Memory B cell (primary cell): ENCODE results near the gene DIABLO.
"Not testable (repeated sequence)": the region's sequence is repeated elsewhere in the genome, so short reads cannot be mapped to it uniquely, and the experiment has no call there.

ENCODE experiments used
- ATAC-seq: fragments of 150-1000 bp; cut with Tn5 transposase; 2 replicates; pipeline ENCODE4 v1.10.0; 2021; ENCODE audit warnings: low read depth, mild to moderate bottlenecking, moderate library complexity
- DNase-seq, 2 donors: peaks; one replicate each; pipeline ENCODE4 v3.0.0; 2022; ENCODE audit warnings: low spot score in 2 of 2
- H3K27ac Mint-ChIP-seq: one replicate; pipeline ENCODE4 v1.8.0; 2022; ENCODE audit warnings: mild to moderate bottlenecking, moderate library complexity, mixed read lengths
- H3K27me3 Mint-ChIP-seq: one replicate; pipeline ENCODE4 v1.8.0; 2022; ENCODE audit warnings: mixed read lengths
- H3K36me3 Mint-ChIP-seq: one replicate; pipeline ENCODE4 v1.8.0; 2022; ENCODE audit warnings: mild to moderate bottlenecking, mixed read lengths
- H3K4me1 Mint-ChIP-seq: one replicate; pipeline ENCODE4 v1.8.0; 2022; ENCODE audit warnings: mixed read lengths
- H3K4me3 Mint-ChIP-seq: one replicate; pipeline ENCODE4 v1.8.0; 2022; ENCODE audit warnings: mild to moderate bottlenecking, moderate library complexity, mixed read lengths
- H3K9me3 Mint-ChIP-seq: one replicate; pipeline ENCODE4 v1.8.0; 2022; ENCODE audit warnings: mixed read lengths

The DIABLO gene

DNA sequence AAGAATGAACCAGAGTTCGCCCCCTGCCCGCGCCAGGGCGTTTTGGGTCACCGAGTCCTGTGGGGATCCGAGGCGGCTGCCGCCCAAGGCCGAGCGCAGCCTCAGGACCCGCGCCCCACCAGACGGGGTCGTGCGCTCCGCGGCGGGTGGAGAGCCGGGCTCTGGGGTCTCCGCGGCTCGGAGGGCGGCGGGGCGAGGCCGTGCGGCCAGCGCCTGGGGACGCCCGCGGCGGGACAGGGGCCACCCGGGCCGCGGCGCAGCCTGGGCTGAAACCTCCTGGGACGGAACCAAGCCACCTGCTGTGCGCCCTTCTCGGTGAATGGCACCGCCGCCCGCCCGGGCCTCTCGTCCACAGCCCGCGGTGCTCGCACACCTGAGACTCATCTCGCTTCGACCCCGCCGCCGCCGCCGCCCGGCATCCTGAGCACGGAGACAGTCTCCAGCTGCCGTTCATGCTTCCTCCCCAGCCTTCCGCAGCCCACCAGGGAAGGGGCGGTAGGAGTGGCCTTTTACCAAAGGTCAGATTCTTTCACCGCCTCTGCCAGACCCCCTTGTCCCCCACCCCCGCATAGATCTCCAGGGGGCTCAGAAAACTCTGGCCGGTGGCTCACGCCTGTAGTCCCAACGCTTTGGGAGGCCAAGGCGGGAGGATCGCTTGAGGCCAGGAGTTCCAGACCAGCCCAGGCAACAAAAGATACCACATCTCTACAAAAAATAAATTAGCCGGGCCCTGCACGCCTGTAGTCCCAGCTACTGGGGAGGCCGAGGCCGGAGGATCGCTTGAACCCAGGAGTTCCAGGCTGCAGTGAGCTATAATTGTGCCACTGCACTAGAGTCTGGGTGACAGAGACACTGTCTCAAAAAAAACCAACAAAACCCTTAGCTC is 21.4 kb downstream of the DIABLO start:
- Mint-ChIP-seq H3K27ac (no peak overlapping the region), H3K4me3 (peak overlapping the region; percentile 57), H3K4me1 (peaks cover 7% of the 10 kb centered on the region), H3K36me3 (peaks cover 13% of the 10 kb centered on the region), H3K9me3 (no peaks in the 10 kb centered on the region), H3K27me3 (peaks cover 14% of the 10 kb centered on the region)
- ATAC-seq (peak; percentile 41), DNase-seq (no peak)

DNA sequence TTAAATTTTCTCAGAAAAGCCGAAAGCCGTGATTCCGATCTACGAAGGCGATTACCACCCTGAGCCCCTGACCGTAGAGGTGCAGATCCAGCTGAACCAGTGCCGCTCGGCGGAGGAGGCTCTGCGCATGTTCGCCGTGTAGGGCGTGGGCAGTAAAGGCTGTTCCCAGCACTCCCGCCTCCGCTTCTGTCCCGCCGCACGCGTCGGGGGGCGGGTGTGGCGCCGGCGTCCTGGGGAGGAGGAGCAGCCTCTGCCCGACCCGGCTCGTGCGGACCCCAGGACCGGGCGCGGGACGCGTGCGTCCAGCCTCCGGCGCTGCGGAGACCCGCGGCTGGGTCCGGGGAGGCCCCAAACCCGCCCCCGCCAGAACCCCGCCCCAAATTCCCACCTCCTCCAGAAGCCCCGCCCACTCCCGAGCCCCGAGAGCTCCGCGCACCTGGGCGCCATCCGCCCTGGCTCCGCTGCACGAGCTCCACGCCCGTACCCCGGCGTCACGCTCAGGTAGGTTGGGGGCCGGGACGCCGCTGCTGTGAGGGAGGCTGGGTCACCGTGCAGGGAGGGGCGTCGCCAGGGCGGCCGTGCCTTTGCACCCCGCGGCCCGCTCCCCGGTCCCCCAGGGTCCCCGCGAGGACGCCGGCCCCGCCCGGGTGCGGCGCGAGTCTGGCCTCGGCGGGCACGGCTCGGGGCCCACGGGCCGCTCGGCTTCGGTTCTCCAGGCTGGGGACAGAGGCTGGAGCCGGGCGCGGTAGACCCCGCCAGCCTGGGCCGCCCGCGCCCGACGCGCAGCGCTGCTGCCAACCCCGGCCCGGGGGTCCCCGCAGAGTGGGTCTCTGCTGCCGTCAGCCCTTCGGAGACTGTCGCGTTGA is 22.3 kb downstream of the DIABLO start, which contains the start of gene B3GNT4:
B3GNT4 (plus strand) TSS at position 409 of the 866 bp plus-strand sequence. CDS start 910 bp downstream, outside the sequence.
- H3K4me3 Mint-ChIP-seq, result peak within 1 kb of the TSS; percentile 79
- H3K9me3 Mint-ChIP-seq, result no peaks in the 10 kb centered on the region
- peaks cover 14% of the 10 kb centered on the region for H3K27me3 Mint-ChIP-seq
- H3K27ac Mint-ChIP-seq, result no peak within 1 kb of the TSS
- peaks cover 7% of the 10 kb centered on the region for H3K4me1 Mint-ChIP-seq
- peaks cover 11% of the 10 kb centered on the region for H3K36me3 Mint-ChIP-seq
- ATAC-seq (peak; percentile 52), DNase-seq (peak; percentile 38 to 55)

DNA sequence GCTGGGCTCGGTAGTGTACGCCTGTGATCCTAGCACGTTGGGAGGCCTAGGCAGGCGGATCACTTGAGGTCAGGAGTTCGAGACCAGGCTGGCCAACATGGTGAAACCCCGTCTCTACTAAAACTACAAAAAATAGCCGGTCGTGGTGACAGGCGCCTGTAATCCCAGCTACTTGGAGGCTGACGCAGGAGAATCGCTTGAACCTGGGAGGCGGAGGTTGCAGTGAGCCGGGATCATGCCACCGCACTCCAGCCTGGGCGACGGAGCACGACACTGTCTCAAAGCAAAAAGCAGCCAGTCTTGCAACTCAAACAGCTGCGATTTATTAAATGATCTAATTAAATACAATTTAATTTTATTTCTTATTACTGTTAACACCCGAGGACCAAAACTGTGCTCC is 23.0 kb downstream of the DIABLO start:
- H3K4me1 Mint-ChIP-seq, DNase-seq, H3K9me3 Mint-ChIP-seq, ATAC-seq, H3K36me3 Mint-ChIP-seq, H3K27ac Mint-ChIP-seq: not testable (repeated sequence)
- Mint-ChIP-seq H3K4me3 (peak overlapping the region; percentile 79), H3K27me3 (peaks cover 16% of the 10 kb centered on the region)

DNA sequence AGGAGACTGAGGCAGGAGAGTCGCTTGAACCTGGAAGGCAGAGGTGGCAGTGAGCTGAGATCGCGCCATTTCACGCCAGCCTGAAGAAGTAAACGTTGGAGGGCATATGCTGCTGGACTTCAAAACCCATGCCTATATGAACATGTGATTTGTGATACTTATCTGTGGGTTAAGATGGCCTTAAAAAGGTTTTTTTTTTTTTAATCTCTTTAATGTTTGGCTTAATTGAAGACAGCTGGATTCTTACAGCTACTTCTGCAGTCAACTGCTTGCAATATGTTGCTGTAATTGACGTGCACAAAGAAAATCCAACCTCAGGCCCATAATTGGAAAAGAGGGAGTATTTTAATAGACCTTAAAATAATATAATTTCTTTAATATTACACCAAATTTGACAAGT is 23.8 kb downstream of the DIABLO start:
- peaks cover 7% of the 10 kb centered on the region for H3K4me1 Mint-ChIP-seq
- H3K27me3 Mint-ChIP-seq, result peaks cover 18% of the 10 kb centered on the region
- no peak overlapping the region for H3K27ac Mint-ChIP-seq
- ATAC-seq, result no peak
- DNase-seq, result no peak
- no peaks in the 10 kb centered on the region for H3K36me3 Mint-ChIP-seq
- no peaks in the 10 kb centered on the region for H3K9me3 Mint-ChIP-seq
- no peak overlapping the region for H3K4me3 Mint-ChIP-seq

DNA sequence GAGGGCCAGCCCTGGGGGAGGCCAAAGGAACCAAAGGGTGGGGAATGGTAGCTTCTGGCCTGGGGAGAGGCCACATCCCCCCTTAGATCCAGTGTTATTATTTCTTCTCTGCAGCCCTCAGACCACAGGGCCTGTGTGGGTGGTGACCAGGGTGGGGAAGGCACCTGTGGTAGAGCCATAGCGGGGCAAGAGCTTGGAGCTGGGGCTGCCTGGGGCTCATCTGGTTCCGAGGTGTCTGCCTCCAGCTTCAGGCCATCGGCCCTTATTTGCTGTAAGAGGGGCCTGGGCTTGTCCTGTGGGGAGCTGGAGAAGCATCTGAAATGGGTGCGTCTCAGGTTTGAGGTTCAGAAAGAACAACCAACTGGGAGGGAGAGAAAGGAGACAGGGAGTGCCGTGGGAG is 24.5 kb downstream of the DIABLO start:
- Mint-ChIP-seq H3K27ac (no peak overlapping the region), H3K4me1 (peaks cover 7% of the 10 kb centered on the region), H3K4me3 (no peak overlapping the region), H3K9me3 (no peaks in the 10 kb centered on the region), H3K36me3 (no peaks in the 10 kb centered on the region), H3K27me3 (peaks cover 20% of the 10 kb centered on the region)
- DNase-seq, result no peak
- no peak for ATAC-seq

DNA sequence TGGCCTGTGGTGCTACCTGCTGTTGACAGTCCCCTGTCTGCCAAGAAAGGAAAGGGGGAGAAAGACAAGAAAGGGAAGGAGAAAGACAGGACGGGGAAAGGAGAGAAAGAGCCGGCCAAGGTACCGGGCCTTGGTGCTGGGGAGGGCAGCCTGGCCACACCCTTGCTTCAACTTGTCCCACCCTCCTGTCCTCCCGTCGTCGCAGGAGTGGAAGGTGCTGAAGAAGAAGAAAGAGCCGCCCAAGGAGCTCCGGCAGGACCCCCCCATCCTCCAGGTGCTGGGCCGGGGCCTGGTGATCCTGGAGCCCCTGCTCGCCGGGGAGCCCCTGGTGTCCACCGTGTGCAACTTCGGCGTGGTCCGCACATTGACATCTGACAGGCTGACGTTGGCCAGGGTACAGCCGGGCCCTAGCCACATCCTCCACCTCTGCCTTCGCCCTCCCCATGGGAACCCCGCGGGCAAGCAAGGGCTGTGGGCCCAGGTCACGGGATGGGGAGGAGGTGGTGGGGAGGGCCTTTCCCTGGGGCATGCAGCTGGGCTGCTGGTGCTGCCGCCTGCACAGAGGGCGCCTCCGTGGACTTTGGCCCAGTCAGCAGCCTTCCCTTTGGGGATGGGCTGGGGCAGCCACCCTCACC is 25.2 kb downstream of the DIABLO start:
- no peak overlapping the region for H3K4me3 Mint-ChIP-seq
- peaks cover 20% of the 10 kb centered on the region for H3K27me3 Mint-ChIP-seq
- DNase-seq (no peak), ATAC-seq (no peak)
- H3K4me1 Mint-ChIP-seq, result peaks cover 7% of the 10 kb centered on the region
- no peak overlapping the region for H3K27ac Mint-ChIP-seq
- H3K36me3 Mint-ChIP-seq, result peaks cover 1% of the 10 kb centered on the region
- peaks cover 1% of the 10 kb centered on the region for H3K9me3 Mint-ChIP-seq

DNA sequence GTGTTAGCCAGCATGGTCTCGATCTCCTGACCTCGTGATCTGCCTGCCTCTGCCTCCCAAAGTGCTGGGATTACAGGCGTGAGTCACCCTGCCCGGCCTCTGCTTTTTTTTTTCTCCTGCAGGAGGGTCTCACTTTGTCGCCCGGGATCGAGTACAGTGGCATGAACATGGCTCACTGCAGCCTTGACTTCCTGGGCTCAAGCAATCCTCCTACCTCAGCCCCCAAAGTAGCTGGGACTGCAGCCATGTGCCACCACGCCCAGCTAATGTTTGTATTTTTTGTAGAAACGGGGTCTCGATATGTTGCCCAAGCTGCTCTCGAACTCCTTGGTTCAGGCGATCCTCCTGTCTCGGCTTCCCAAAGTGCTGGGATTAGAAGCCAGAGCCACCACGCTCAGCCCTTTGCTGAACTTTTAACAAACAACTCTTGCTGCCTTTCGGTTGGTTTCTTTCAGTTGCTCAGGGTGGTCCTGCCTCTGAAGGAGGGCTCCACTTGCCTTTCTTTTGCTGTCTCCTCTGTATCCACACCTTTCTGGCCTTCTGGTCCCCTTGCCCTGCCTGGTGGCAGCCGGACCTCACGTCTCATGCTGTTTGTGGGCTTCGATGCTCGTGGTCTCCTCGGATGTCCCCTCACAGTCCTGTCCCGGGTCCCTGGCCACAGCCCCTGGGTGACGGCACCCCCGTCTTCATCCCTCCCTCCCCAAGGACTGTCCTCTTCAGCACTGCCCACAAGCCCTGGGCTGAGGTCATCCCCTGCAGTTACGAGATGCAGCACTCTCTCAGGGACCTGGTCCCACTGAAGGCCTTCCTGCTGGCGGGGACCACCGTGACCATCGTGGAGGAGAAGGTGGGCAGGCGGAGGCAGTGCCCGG is 26.1 kb downstream of the DIABLO start:
- Mint-ChIP-seq H3K27ac (no peak overlapping the region), H3K9me3 (peaks cover 6% of the 10 kb centered on the region), H3K36me3 (peaks cover 3% of the 10 kb centered on the region), H3K4me1 (peaks cover 3% of the 10 kb centered on the region), H3K27me3 (peaks cover 17% of the 10 kb centered on the region), H3K4me3 (no peak overlapping the region)
- DNase-seq (no peak), ATAC-seq (no peak)

DNA sequence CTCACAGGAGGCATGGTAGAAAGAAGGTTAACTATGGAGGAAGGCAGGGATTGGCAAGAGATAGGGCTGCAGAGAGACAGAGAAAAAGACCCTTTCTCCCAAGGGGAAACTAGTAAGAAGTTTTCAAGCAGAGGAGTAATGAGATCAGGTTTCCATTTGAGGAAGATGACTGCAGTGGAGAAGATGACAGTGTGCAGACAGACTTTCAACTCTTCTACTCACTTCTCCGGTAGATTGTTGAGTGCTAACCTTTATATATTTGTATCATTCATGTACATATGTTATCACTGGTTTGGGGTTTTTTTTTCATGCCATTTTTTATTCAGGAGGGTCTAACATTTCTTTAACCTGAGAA is 28.3 kb downstream of the DIABLO start:
- no peaks in the 10 kb centered on the region for H3K4me1 Mint-ChIP-seq
- peaks cover 3% of the 10 kb centered on the region for H3K36me3 Mint-ChIP-seq
- H3K9me3 Mint-ChIP-seq, result peaks cover 6% of the 10 kb centered on the region
- H3K4me3 Mint-ChIP-seq, result no peak overlapping the region
- DNase-seq (no peak), ATAC-seq (no peak)
- peaks cover 18% of the 10 kb centered on the region for H3K27me3 Mint-ChIP-seq
- H3K27ac Mint-ChIP-seq, result no peak overlapping the region

DNA sequence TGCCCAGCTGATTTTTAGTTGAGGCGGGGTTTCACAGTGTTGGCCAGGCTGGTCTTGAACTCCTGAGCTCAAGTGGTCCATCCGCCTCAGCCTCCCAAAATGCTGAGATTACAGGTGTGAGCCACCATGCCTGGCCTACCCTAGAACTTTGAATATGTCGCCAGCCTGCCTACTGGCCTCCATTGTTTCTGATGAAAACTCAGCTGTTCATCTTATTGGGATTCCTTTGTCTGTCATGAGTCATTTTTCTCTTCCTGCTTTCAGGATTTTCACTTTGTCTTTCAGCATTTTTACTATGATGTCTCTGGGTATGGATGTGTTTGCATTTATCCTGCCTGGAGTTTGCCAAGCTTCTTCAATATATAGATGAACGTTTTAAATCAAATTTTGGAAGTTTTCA is 30.4 kb downstream of the DIABLO start:
- peaks cover 3% of the 10 kb centered on the region for H3K36me3 Mint-ChIP-seq
- H3K4me3 Mint-ChIP-seq, result no peak overlapping the region
- no peak overlapping the region for H3K27ac Mint-ChIP-seq
- peaks cover 6% of the 10 kb centered on the region for H3K9me3 Mint-ChIP-seq
- ATAC-seq (no peak), DNase-seq (no peak)
- peaks cover 19% of the 10 kb centered on the region for H3K27me3 Mint-ChIP-seq
- H3K4me1 Mint-ChIP-seq, result no peaks in the 10 kb centered on the region

DNA sequence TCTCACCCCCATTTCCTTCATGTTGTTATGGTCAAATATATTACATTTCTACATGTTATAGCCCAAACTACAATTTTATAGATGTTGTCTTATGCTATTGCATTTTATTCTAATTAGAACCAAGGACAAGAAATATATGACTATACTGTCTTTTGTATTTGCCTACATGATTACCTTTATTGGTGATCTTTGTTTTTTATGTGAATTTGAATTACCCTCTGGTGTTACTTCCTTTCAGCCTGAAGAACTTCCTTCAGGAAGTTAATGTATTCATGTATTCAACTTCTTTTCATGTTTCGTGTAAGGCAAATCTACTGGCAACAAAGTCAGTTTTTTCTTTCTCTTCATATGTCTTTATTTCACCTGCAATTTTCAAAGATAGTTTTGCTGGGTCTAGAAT is 31.0 kb downstream of the DIABLO start:
- H3K27me3 Mint-ChIP-seq, result peaks cover 15% of the 10 kb centered on the region
- peaks cover 3% of the 10 kb centered on the region for H3K36me3 Mint-ChIP-seq
- ATAC-seq, result no peak
- no peak for DNase-seq
- no peak overlapping the region for H3K27ac Mint-ChIP-seq
- peaks cover 6% of the 10 kb centered on the region for H3K9me3 Mint-ChIP-seq
- H3K4me1 Mint-ChIP-seq, result no peaks in the 10 kb centered on the region
- H3K4me3 Mint-ChIP-seq, result no peak overlapping the region

DNA sequence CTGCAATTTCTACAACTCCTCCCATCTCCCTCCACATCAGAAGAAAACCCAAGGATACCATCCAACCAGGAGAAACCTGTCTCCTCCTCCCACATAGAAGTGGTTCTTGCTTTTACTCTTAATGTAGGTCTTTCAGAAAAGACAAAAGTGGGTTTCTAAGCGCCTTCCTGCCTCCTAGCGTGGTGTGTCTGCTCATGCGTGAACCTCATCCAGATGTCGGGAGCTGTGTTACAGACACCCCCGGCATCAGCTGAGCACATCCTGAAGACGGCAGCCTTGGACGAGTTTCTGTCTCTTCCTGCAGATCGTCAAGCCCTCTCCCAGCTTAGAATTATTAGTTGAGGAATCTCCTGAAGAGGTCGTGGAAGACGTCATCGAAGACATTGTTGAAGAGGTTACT is 33.4 kb downstream of the DIABLO start:
- H3K4me1 Mint-ChIP-seq, result no peaks in the 10 kb centered on the region
- no peak overlapping the region for H3K4me3 Mint-ChIP-seq
- H3K27ac Mint-ChIP-seq, result no peak overlapping the region
- H3K9me3 Mint-ChIP-seq, result peaks cover 6% of the 10 kb centered on the region
- DNase-seq, result no peak
- ATAC-seq, result no peak
- peaks cover 3% of the 10 kb centered on the region for H3K36me3 Mint-ChIP-seq
- peaks cover 10% of the 10 kb centered on the region for H3K27me3 Mint-ChIP-seq

DNA sequence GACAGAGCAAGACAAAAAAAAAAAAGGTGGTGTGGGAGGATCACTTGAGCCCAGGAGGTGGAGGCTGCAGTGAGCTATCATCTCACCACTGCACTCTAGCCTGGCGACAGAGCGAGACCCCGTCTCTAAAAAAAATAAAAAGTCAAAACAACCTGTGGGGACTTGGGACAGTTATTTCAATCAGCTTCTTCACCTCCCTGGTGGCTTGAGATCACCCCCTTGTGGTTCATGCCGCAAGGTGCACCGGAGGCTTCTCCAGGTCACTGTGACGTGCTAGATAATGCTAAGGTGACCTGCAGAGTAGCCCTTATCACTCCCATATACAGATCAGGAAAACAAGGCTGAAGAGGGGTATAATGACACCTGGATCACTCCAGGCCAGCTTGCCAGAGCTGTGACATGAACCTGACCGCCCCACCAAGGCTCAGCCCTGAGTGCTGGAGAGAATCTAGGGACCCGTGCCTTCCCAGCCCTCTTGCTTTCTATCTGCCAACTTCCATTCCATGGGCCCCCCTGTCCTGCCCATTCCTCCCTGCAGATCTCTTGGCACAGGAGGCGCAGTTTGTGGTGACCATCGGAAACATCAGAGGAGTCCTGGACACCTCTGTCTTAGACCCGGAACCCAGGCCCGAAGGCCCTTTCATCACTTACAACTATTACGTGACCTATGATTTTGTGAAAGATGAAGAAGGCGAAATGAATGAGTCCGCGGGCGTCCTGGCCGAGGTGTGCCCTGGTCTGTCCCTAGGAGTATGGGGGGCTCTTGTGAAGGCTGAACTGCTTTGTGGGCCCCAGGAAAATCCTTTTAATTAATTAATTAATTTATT is 34.8 kb downstream of the DIABLO start:
- DNase-seq (peak; percentile 63 to 65), ATAC-seq (peak; percentile 93)
- Mint-ChIP-seq H3K27ac (no peak overlapping the region), H3K9me3 (peaks cover 6% of the 10 kb centered on the region), H3K4me3 (no peak overlapping the region), H3K27me3 (peaks cover 6% of the 10 kb centered on the region), H3K4me1 (no peaks in the 10 kb centered on the region), H3K36me3 (peaks cover 3% of the 10 kb centered on the region)
